ENCODE measurements around the gene IGFL3.
"Not testable (repeated sequence)": the region's sequence is repeated elsewhere in the genome, so short reads cannot be mapped to it uniquely, and the experiment has no call there.

IGFL3 gene

DNA sequence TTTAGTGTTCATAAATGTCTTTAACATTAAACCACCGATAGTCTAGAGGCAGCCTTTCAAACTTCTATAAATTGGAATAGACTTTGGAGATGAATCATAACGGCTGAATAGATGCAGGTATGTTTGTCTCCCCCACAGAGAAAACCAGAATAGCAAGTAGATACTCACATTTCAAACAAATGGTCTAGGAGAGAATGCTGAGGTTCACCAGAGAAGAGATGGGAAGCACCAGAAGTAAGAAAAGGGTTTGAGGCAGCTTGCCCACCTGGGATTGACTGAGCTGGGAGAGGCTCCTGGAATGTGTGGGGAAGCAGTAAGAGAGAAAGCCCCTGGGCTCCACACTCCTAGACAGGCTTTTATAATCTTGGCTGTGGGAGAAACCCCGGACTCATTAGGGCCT lies 6.4 kb downstream of the IGFL3 start:
- no peak for DNase-seq

DNA sequence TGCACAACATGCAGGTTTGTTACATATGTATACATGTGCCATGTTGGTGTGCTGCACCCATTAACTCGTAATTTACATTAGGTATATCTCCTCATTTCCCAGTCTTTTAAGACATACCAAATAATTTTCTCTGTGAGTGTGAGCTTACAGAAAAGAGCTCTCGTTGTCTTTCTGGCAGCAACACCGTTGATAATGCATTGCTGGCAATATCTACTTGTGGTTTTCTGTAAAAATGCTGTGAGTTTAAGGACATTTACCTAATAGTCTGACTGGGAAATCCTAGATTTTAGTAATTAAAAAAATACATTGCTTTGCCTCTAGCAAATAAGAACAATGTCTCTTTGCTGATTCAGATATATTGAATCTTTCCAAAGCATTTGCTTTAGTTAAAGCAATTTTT lies 8.4 kb downstream of the IGFL3 start:
- no peak for DNase-seq

DNA sequence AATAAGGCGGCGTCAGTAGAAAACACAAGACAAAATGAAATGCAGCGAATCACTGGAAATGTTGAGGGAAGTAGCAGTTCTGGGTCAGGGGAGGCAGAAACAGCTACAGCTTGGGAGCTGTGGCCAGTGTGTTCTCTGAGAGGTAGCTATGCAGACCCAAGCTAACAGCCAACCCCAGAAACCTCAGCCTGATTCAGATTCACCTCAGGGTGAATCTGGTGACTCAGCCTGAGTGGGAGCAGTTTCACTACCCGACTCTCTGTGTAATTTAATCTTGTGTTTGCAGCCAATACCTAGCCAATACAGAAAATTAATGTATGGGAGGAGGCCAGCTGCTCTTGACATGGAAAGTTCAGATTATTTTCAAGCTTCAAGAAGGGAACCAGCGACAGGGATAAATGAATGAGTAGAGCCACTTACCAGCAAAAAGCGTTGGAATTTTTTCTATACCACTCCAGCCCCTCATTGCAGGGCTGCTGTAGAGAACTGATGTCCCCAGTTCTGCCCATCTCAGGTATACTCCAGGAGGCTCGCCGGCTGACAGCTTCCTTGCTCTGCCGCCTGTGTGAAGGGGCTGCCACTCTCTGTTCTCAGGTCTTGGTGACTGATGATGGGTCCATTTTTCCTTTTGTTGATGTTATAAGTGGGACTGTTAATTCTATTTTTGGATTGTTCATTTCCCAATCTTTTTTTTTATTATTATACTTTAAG lies 8.9 kb downstream of the IGFL3 start:
- DNase-seq, result peak; percentile 88

DNA sequence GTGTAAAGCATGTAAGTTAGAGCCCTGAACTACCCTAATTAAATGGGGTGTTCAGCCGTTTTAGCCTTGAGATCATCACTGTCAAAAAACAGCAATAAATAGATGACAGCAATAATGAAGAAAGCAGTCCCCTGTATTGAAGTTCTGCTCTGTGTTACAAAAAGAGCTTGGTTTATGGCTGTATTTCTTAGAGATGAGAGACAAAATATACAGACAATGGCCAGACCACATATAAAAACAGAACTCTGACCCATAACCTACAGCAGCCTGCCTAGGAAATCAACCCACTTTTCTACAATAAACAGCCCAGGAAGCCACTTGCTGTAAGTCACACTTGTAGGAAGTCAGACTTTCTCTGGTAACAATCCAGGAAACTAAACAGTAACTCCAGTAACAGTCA lies 10.8 kb downstream of the IGFL3 start:
- no peak for DNase-seq

DNA sequence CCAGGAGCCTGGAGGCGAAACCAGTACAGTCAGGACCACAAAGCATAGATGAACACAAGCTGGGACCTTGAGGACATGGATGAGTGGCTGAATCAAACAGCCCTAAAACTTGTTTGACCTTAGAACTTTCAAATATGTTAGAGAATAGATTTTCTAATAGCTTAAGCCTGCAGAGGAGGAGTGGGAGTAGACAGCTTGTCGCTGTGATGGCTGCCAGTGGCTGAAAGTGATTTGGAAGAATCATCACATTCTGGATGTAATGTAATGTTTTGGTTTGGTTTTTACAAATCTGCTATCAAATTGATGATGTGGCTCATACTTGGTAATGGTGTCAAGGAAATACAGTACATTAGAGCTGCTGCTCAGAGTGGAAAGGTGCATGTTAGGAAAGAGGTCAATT lies 12.0 kb downstream of the IGFL3 start:
- DNase-seq, result no peak

DNA sequence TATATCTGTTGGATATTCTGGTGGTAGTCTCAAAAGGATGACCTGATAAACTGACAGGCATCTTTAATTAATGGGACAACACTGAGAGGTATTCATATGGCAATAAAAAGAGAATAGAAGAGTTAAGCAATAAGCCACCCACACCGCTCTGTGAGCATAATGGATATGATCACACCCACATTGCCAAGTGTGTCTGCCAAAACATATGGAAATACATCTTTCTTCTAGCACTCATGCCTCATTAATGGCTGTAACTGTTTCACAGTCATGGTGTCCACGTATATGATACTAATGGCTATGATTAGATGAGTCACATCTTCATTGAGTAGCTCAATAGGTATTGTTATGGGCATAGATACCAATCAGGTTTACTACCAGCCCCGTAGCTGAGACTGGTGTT lies 13.1 kb downstream of the IGFL3 start:
- no peak for DNase-seq

DNA sequence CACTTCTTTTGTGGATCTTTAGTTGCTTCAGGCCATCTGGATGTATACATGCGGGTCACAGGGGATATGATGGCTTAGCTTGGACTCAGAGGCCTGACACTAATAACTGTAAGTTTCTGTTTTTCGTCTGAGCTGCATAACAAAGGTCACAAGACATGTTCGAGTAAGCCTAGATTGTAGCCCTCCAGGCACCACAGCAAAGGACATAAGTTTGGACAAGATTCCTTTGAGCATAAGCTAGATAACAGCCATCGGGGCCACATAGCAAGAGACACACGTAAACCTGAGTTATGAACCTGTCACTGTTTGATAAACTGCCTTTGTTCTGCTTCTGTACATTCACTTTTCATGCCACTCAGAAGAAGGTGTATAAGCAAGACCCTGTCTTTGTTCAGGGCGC lies 14.6 kb downstream of the IGFL3 start:
- DNase-seq, result no peak

DNA sequence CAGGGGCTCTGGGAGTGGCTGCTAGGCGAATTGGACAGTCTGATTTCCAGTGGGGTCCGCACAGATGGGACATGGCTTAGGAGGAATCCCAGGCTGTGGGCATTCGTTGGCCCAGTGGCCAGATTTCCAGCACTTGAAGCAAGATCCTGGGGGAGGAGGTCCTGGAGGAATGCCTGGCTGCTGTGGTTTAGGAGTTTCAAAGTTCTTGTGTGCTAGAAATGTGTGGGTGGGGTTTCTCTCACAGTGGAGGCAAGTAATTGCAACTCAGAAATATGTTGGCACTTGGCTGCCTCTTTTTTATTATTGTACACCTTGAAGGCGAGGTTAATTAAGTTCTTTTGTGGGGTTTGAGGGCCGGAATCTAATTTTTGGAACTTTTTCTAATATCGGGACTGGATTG lies 17.1 kb downstream of the IGFL3 start:
- peak; percentile 20 for DNase-seq

DNA sequence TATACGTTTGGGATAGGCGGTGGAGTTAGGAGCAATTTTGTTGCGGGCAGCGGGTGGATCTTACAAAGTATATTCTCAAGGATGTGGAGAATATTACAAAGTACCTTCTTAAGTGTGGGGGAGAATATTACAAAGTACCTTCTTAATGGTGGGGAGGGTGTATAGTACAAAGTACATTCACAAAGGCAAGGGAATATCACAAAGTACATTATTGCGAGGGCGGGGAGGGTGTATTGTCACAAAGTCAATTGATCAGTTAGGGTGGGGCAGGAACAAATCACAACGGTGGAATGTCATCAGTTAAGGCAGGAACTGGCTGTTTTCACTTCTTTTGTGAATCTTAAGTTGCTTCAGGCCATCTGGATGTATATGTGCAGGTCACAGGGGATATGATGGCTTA lies 22.2 kb downstream of the IGFL3 start:
- DNase-seq, result not testable (repeated sequence)

DNA sequence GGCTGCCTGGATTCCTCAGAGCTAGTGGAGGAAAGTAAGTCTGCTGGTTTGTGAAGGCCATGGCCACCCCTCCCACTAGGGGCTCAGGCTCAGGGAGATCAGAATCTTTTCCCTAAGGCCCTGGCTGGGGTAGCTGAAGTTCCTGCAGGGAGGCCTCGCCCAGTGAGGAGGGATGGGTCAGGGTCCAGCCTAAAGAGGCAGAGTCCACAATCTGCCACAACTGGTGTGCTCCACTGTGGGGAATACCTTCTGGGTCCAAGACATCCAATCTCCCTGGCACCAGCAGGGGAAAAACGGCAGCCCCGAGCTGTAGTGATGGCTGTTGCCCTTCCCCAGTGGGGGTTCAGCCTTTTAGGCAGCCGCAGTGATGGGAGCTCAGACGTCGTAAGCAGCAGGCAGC lies 23.2 kb downstream of the IGFL3 start:
- no peak for DNase-seq

DNA sequence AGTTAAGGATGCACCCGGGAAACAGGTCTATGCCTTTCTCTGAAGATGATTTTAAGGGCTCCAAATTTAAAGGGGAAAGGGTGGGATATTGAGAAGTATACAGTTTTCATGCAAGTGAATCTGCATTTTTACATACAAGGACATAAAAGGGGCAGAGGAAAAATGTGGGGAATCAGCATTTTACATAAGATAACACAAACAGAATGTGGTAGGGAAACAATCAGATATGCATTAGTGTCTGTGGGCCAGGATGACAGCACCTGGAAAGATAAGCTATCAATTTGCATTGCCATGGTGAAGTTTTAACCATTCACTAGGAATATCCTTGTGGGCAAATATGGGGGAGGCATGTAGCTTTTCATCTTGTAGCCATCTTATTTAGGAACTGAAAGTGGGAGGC lies 24.1 kb downstream of the IGFL3 start:
- no peak for DNase-seq

DNA sequence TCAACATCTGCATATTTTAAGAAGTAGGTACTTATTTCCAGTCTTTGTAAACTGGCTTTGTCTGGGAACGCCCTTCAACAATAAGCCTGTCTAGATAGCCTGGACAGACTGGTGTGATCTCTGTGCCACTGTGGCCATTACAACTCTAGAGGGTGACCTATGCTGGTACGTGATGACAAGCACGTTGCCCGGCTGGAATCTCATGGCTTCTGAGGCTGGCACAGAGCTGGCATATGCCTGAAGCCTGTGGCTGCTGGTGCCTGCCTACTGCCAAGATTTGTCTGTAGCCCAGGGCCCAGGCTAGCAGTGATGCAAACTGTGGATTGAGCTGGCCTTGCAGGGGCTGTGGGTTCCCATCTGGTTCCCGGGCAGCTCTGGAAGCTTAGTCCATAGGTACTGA lies 34.0 kb downstream of the IGFL3 start:
- DNase-seq, result no peak

DNA sequence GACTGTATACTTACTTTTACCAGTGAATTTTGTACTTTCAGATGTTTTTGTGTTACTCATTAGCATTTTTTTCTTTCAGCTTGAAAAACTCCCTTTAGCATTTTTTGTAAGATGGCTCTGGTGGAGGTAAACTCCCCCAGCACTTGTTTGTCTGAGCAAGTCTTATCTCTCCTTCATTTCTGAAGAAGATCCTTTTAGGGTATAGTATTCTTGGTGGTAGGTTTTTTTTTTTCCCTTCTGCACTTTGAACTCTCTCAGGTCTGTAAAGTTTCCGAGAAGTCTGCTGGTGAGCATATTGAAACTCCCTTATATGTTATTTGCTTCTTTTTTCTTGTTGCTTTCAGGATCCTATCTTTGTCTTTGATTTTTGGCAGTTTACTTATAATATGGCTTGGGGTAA lies 35.1 kb downstream of the IGFL3 start:
- DNase-seq, result no peak

DNA sequence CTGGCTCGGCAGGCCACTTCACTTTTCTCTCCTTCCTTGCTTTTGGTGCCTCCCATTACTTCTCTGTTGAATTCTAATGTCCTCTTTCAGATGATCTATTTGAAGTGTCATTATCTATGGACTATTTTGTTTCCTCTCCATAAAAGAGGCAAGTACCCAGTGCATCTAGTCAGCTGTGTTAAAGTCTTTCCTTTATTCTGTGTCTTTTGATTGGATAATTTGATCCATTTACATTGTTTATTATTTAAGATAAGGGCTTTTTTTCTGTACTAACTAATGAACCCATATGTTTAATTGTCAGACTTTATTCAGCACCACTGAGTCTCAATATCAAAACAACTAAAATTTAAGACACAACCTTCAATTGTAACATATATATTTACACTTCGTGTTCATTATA lies 36.4 kb downstream of the IGFL3 start:
- no peak for DNase-seq

DNA sequence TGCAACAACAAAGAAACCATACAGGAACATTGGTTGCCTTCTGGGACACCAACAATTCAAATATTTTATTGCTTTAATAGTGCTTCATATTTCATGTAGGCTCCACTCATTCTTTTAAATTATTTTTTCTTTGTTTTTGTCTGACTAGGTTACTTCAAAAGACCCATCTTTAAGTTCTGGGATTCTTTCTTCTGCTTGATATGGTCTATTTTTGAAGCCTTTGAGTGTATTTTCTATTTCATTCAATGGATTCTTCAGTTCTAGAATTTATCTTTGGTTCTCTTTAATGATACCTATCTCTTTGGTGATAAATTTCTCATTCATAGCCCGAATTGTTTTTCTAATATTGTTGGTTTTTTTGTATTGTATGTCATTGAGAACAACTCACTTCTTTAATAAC lies 38.6 kb downstream of the IGFL3 start:
- no peak for DNase-seq

DNA sequence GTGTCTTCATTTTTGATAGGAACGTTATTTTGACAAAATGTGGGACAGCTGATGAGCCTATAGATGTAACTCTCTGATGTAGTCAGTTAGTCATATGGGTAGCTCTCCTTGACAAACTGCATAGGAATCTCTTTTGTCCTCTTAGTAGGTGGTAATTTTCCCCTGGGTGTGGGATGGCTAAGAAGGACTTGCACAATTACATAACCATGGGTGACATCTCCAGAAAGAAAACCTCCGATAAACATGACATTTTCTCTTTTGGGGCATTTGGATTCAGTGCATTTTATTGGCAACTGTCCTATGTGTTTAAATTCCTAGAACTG lies 41.8 kb downstream of the IGFL3 start:
- DNase-seq, result peak; percentile 6

DNA sequence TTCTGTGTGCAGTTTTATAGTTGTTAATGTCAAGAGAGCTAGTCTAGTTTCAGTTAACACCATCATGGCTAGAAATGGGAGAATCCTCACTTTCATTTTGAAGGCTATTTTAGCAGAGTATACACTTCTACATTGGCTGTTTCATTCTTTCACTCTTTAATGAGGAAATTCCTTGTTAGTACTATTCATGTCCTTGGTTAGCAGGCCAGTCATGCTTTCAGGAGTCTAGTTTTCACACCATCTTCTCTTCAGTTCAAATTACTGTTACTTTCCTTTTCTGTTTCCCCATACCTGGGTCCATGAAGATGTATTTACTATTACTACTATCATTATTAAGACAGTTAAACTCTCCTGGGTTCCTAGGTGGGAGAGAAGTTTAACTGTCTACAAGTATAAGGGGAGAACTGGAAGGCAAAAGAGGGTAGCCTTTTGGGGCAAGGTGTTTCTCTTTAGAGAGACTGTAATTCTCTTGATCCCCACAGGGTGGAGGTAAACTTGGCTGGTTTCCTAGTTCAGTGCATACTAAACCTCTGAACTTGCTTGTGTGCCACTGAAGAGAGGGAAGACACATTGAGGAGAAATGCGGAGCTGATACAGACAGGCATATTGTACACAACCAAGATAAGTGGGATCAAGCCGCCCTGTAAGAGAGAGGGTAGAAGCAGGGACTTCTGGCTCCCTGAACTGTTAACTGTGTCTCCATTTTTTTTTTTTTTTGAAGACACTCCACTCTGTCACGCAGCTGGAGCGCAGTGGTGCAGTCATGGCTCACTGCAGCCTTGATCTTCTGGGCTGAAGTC lies 42.4 kb downstream of the IGFL3 start:
- peak; percentile 58 for DNase-seq

DNA sequence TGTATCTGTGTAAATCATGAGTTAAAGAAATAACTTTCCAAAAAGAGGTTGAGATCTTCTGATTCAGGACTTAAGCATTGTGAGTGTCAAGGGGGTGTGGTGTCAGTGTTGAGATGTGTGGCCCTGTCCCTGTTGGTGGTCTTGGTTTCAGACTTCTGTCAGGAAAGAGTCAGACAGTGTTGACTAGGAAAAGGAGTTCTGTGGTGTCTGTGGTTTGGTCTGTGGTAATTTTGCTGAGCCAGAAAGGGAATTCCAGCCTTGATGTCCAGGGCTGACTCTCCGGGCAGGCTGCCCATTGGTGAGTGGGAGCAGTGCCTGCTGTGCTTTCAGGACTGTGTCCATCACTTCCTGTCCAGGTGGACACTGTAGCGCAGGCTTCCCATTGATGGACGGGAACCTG lies 43.9 kb downstream of the IGFL3 start:
- peak; percentile 94 for DNase-seq

DNA sequence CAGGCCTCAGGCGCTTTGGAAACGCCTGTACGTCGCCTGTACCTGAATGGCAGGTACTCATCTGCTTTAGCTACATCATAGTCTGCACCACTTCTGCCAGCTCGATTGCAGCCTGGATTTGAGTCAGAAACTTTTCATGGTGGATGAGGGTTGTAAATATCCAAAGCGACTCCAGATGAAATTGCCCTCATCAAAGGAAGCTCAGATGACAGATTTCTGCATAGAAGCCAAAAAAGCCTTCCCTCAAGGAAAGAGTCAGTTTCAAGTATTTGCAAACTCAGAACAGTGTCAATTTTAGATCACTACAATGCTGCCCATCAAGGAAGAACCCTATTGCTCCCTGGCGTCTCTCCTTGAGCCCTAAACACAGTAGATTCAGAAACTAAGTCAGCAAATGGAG lies 44.9 kb downstream of the IGFL3 start:
- no peak for DNase-seq

DNA sequence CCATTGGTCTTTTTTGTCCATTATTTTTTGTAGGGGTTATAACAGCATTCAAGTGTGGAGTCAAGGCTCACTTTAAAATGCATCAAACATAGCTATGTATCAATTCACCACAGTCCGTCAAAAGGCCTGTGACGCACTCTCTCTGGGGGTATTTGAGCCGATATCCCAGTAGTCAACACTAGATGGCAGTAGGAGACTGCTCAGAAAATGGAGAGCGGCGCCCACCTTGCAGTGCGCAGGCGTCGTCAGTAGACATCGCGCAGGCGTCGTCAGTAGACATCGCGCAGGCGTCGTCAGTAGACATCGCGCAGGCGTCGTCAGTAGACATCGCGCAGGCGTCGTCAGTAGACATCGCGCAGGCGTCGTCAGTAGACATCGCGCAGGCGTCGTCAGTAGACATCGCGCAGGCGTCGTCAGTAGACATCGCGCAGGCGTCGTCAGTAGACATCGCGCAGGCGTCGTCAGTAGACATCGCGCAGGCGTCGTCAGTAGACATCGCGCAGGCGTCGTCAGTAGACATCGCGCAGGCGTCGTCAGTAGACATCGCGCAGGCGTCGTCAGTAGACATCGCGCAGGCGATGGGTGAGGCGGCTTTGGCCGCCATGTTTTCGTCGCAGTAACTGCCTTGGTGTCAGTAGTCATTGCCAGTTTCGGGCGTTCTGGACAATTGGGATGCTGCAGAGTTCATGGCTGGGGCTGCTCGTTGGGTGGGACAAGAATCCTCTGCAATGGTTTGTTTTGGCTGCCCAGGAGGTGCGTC lies 45.7 kb downstream of the IGFL3 start:
- DNase-seq, result peak; percentile 48

DNA sequence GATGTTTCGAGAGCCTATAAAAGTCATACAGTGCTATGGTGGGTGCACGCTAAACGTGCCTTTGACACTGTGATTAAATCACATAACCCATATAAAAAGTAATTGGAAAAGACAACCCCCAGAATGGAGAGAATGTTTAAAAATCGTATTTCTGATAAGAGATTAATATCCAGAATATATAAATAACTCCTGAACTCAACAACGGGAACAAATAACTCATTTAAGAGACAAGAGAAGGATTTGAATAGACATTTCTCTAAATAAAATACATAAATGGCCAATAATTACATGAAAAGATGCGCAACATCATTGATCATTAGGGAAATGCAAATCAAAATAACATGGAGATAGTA lies 46.7 kb downstream of the IGFL3 start:
- no peak for DNase-seq

DNA sequence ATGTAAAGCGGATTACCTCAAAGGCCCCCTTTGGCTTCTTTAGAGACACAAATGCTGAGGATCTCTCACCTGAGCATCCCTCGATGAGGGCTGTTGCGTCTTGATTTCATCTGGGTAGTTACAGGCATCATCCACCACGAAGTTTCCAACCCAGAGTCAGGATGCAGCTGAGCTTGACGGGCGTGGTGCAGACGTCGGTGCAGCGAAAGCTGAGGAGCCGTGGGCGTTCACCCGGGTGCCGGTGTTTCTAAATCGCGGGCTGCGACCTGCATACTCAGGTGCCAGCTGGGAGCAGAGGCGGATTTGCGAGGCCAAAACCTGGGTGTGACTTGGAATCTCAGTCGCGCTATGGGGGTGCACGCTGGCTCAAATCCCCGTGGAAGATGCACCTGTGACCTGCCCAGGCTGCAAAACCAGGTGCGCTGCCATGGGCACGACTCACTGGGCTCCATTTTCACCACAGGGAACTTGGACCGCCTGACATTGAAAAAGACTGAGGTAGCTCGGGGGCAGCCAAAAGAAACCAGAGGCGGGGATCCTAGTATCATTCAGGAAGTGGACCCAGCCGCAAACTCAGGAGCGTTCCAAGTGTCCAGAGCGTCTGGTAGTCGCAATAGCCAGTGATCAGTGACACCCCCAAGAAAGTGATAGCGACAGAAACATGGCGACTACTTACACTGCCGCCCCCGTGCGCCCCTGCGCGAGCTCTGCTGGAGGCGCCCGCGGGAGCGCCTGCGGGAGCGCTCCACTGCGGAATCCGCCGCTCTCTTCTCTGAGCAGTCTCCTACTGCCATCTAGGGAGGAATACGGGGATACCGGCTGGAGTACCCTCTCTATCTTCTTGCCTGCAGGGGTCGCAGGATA lies 47.3 kb downstream of the IGFL3 start:
- DNase-seq, result peak; percentile 66

All from kidney glomerular epithelial cell (primary cell).